IMR-90 (cell line): ENCODE measurements around the gene SLC25A26. TPM values are rescaled to one million over a fixed set of nuclear protein-coding genes. Genes with fewer than 3 reads are reported as not detected.

ENCODE experiments used
- ATAC-seq: fragments of 200-7000 bp; cut with Tn5 transposase; 2 replicates; pipeline ENCODE4 v1.9.1; 2020; ENCODE audit warnings: low read depth, mild to moderate bottlenecking, moderate library complexity
- BruUV-seq: library from RNA; stranded (reverse); fragments of 400-500 nt; replicated peaks from 2 replicates; lab custom pipeline; 2021; lab: Mats Ljungman, UMichigan
- CTCF ChIA-PET: fragments of 300-600 bp; formaldehyde crosslinking; extraction: SDS; loops from one replicate; lab custom pipeline; 2021; ENCODE audit warnings: antibody characterized with exemption; lab: Yijun Ruan, JAX
- POLR2A ChIA-PET: fragments of 300-600 bp; sonication (Branson Sonifier 250); formaldehyde crosslinking; loops from one replicate; lab custom pipeline; 2022; ENCODE audit warnings: antibody characterized with exemption; ENCODE audit not compliant: unreplicated experiment; lab: Charles Lee
- DNase-seq: peaks from one replicate; pipeline ENCODE4 v3.0.0; 2013
- H2AFZ ChIP-seq: replicated peaks from 2 replicates; pipeline ENCODE3; 2013; ENCODE audit warnings: low read length, mild to moderate bottlenecking; ENCODE audit not compliant: poor library complexity
- H2AK5ac ChIP-seq: 2 replicates; pipeline ENCODE4 v1.6.1; 2013; ENCODE audit warnings: low read depth, low read length, inconsistent platforms
- H2AK9ac ChIP-seq: replicated peaks from 2 replicates; pipeline ENCODE3; 2013; ENCODE audit warnings: mild to moderate bottlenecking, low read depth, low read length, moderate library complexity; ENCODE audit not compliant: poor library complexity
- H2BK120ac ChIP-seq: 2 replicates; pipeline ENCODE4 v1.6.1; 2013; ENCODE audit warnings: low read depth, low read length, inconsistent platforms
- H2BK15ac ChIP-seq: 3 replicates; pipeline ENCODE4 v1.6.1; 2013; ENCODE audit warnings: low read depth, low read length, inconsistent platforms
- H2BK20ac ChIP-seq: 2 replicates; pipeline ENCODE4 v1.6.1; 2013; ENCODE audit warnings: low read depth, mild to moderate bottlenecking, inconsistent platforms, low read length, moderate library complexity
- H2BK5ac ChIP-seq: 2 replicates; pipeline ENCODE4 v1.6.1; 2013; ENCODE audit warnings: mild to moderate bottlenecking, low read depth, low read length, inconsistent platforms; ENCODE audit not compliant: poor library complexity, severe bottlenecking
- H3K14ac ChIP-seq: replicated peaks from 2 replicates; pipeline ENCODE4 v1.6.1; 2013; ENCODE audit warnings: low read depth, low read length, inconsistent platforms
- H3K18ac ChIP-seq: 2 replicates; pipeline ENCODE4 v1.6.1; 2013; ENCODE audit warnings: low read depth, low read length, control low read depth
- H3K23ac ChIP-seq: 2 replicates; pipeline ENCODE4 v1.6.1; 2013; ENCODE audit warnings: low read depth, low read length, inconsistent platforms
- H3K27ac ChIP-seq: 2 replicates; pipeline ENCODE4 v1.5.1; 2013; ENCODE audit warnings: mild to moderate bottlenecking, control low read depth, low read length; ENCODE audit not compliant: insufficient read depth
- H3K27me3 ChIP-seq: 2 replicates; pipeline ENCODE4 v1.6.1; 2013; ENCODE audit warnings: low read length; ENCODE audit not compliant: control insufficient read depth, insufficient read depth
- H3K36me3 ChIP-seq: 2 replicates; pipeline ENCODE4 v1.6.1; 2013; ENCODE audit warnings: low read length, mixed read lengths; ENCODE audit not compliant: control insufficient read depth, insufficient read depth
- H3K4ac ChIP-seq: 2 replicates; pipeline ENCODE4 v1.6.1; 2013; ENCODE audit warnings: low read depth, low read length, inconsistent platforms
- H3K4me1 ChIP-seq: 2 replicates; pipeline ENCODE4 v1.6.1; 2013; ENCODE audit warnings: low read length, mixed read lengths; ENCODE audit not compliant: control insufficient read depth, insufficient read depth
- H3K4me2 ChIP-seq: 2 replicates; pipeline ENCODE4 v1.6.1; 2013; ENCODE audit warnings: low read depth, mild to moderate bottlenecking, control low read depth, low read length, moderate library complexity
- H3K4me3 ChIP-seq: 2 replicates; pipeline ENCODE4 v1.5.1; 2013; ENCODE audit warnings: low read depth, mild to moderate bottlenecking, control low read depth, low read length, moderate library complexity; ENCODE audit not compliant: insufficient read depth
- H3K56ac ChIP-seq: 2 replicates; pipeline ENCODE4 v1.6.1; 2013; ENCODE audit warnings: low read length, inconsistent platforms; ENCODE audit not compliant: insufficient read depth; ENCODE audit errors: extremely low read depth
- H3K79me1 ChIP-seq, 2 experiments: 2 replicates each; pipeline ENCODE4 v1.6.1; 2013; ENCODE audit warnings: low read length in 2 of 2, inconsistent platforms in 1 of 2, low read depth in 1 of 2
- H3K9ac ChIP-seq: 2 replicates; pipeline ENCODE4 v1.6.1; 2013; ENCODE audit warnings: low read depth, low read length, control low read depth
- H3K9me1 ChIP-seq: 2 replicates; pipeline ENCODE4 v1.6.1; 2013; ENCODE audit warnings: low read length, inconsistent platforms; ENCODE audit not compliant: insufficient read depth
- H3K9me3 ChIP-seq: 2 replicates; pipeline ENCODE4 v1.6.1; 2013; ENCODE audit warnings: low read length; ENCODE audit not compliant: control insufficient read depth, insufficient read depth
- H4K20me1 ChIP-seq: 2 replicates; pipeline ENCODE4 v1.6.1; 2013; ENCODE audit warnings: low read length, inconsistent platforms; ENCODE audit not compliant: insufficient read depth
- H4K5ac ChIP-seq: 2 replicates; pipeline ENCODE4 v1.6.1; 2013; ENCODE audit warnings: mild to moderate bottlenecking, low read depth, low read length, control low read depth
- H4K8ac ChIP-seq, 2 experiments: 2 replicates each; pipeline ENCODE4 v1.6.1; 2013; ENCODE audit warnings: low read depth in 2 of 2, low read length in 2 of 2, control low read depth in 1 of 2, inconsistent platforms in 1 of 2
- H4K91ac ChIP-seq: 2 replicates; pipeline ENCODE4 v1.6.1; 2013; ENCODE audit warnings: low read depth, low read length, inconsistent platforms; ENCODE audit not compliant: insufficient read depth
- CEBPB ChIP-seq: IDR thresholded peaks from 2 replicates; pipeline ENCODE4 v1.6.1; 2012; ENCODE audit warnings: low read depth, low read length, improper control_type of control experiment
- CTCF ChIP-seq: conservative IDR thresholded peaks from 2 replicates; pipeline ENCODE4 v1.5.1; 2012; ENCODE audit warnings: mild to moderate bottlenecking, low read depth, low read length, improper control_type of control experiment
- ELK1 ChIP-seq: fragments of 150-350 bp; IDR thresholded peaks from 2 replicates; pipeline ENCODE4 v1.6.1; 2016; ENCODE audit warnings: low read depth, mild to moderate bottlenecking, low read length, moderate library complexity, borderline replicate concordance
- MAFK ChIP-seq: IDR thresholded peaks from 2 replicates; pipeline ENCODE4 v1.6.1; 2012; ENCODE audit warnings: low read depth, low read length, improper control_type of control experiment
- MXI1 ChIP-seq: IDR thresholded peaks from 2 replicates; pipeline ENCODE4 v1.6.1; 2012; ENCODE audit warnings: low read depth, mild to moderate bottlenecking, low read length, moderate library complexity, borderline replicate concordance
- POLR2A ChIP-seq: IDR thresholded peaks from 2 replicates; pipeline ENCODE4 v1.6.1; 2012; ENCODE audit warnings: mild to moderate bottlenecking, low read depth, low read length
- RAD21 ChIP-seq: IDR thresholded peaks from 2 replicates; pipeline ENCODE4 v1.6.1; 2012; ENCODE audit warnings: low read length, improper control_type of control experiment
- WGBS, 2 experiments: methylation state at CpG; one replicate each; pipeline versions ENCODE4 v1.1.5 to v1.1.7; 2013; ENCODE audit warnings: missing lambda C conversion rate in 2 of 2; ENCODE audit not compliant: insufficient read length in 1 of 2; ENCODE audit errors: extremely low coverage in 2 of 2; 5-methylcytosine and 5-hydroxymethylcytosine counted together
- dilution Hi-C: fragments of 300-500 bp; cut with HindIII; formaldehyde crosslinking; loops from one replicate; pipeline ENCODE4 v1.14.3; 2018; ENCODE audit warnings: low sequenced_read_pairs; ENCODE audit not compliant: unreplicated experiment
- in situ Hi-C: fragments of 300-500 bp; cut with MboI; formaldehyde crosslinking; loops from 3 replicates; pipeline ENCODE4 v1.14.3; 2019; ENCODE audit warnings: low sequenced_read_pairs, inconsistent platforms, mixed read lengths
- intact Hi-C: fragments of 100-400 bp; cut with micrococcal nuclease; formaldehyde crosslinking; loops from 2 replicates; pipeline ENCODE4 v1.10.0; 2022
- polyA plus RNA-seq, 3 experiments: library from polyadenylated mRNA; depleted of rRNA; stranded (reverse); fragments of >200 nt; gene quantifications; 2 replicates each; pipeline ENCODE4 v1.2.3, GENCODE V29; 2012; ENCODE audit warnings: low replicate concordance in 1 of 3
- total RNA-seq: library from RNA; depleted of rRNA; stranded (reverse); fragments of >200 nt; gene quantifications from 2 replicates; pipeline ENCODE4 v1.2.3, GENCODE V29; 2012

Gene SLC25A26
- total and polyA plus RNA-seq, 2 of the 4 experiments (the other 2 are of a cell fraction): 10.9 to 12.7 TPM

- Histone ChIP-seq H4K20me1 (no peaks in the 10 kb centered on the region), H3K4me3 (no peak overlapping the region), H3K23ac (no peak overlapping the region), H4K8ac (no peak overlapping the region), H2BK120ac (no peak overlapping the region), H3K56ac (no peak overlapping the region), H3K14ac (no peak overlapping the region), H3K9ac (no peak overlapping the region), H3K9me3 (no peaks in the 10 kb centered on the region), H2BK15ac (no peak overlapping the region), H3K4me1 (peaks cover 7% of the 10 kb centered on the region; the same call in 1 of the 2 replicates), H2BK5ac (no peak overlapping the region), H3K27me3 (no peaks in the 10 kb centered on the region), H2AK5ac (no peak overlapping the region), H2AFZ (no peak overlapping the region), H3K36me3 (peaks cover 49% of the 10 kb centered on the region), H4K91ac (no peak overlapping the region), H2BK20ac (no peak overlapping the region), H3K4me2 (no peak overlapping the region), H3K9me1 (peaks cover 20% of the 10 kb centered on the region; the same call in 1 of the 2 replicates), H4K5ac (no peak overlapping the region), H3K18ac (no peak overlapping the region), H3K79me1 (no peaks in the 10 kb centered on the region; a peak in 1 of 4 replicates), H2AK9ac (no peak overlapping the region), H3K27ac (no peak overlapping the region), H3K4ac (no peak overlapping the region)
- WGBS, 2 experiments: no CpG with 5 or more reads among the region's 3 CpGs
- BruUV-seq: no TSS peak
- POLR2A ChIA-PET: no interaction called here
- dilution Hi-C loops (no loop called here), intact Hi-C loops (no loop called here), in situ Hi-C loops (no loop called here)
- TF ChIP-seq MAFK (no peak), POLR2A (no peak), RAD21 (no peak), MXI1 (no peak), CTCF (no peak), ELK1 (no peak), CEBPB (no peak)
- no peak for DNase-seq
- no peak for ATAC-seq
- CTCF ChIA-PET: no interaction called here
Measured at GRCh38 chr3:66392512-66392911, 171.7 kb downstream of the SLC25A26 start.
